ENCODE measurements around the gene VWF. TPM values are rescaled to one million over a fixed set of nuclear protein-coding genes. Genes with fewer than 3 reads are reported as not detected.

The VWF gene
- total and polyA plus RNA-seq, 2 donors (not counting 1 experiment from before 2014, with no cell fraction given), result not detected

DNA sequence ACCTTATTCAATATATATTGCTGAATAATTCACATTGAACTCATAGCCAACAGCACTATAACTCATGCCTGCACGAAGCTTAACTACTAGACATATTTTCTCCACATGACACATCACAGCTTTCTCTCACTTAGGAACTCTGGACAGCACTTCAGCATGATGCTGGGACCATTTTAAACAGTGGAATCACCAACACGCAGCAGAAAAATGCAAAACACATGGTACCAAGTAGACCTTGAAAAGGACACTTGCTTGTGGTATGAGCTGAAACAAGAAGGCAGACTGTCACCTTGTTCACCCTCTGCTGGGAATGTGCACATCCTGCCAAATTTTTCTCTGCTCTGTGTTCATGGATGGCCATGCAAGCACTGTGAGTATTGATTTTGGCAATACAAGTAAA, 40.9 kb upstream of the VWF start:
- no peak for DNase-seq
- Histone ChIP-seq H3K9me3 (ENCODE audit: control extremely low read depth in 1 of 3, control insufficient read depth in 2 of 3, insufficient read depth in 1 of 3, low read length in 2 of 3) (peaks cover 0 to 7% (median 0%) of the 10 kb centered on the region in 3 donors), H3K36me3 (replicated peaks in 1 of 2; ENCODE audit: control extremely low read depth in 1 of 2, control insufficient read depth in 1 of 2, extremely low read depth in 1 of 2, insufficient read depth in 2 of 2, low read length in 1 of 2) (no peaks in the 10 kb centered on the region), H3K9ac (ENCODE audit: low read length) (no peak overlapping the region), H3K4me3 (ENCODE audit: control extremely low read depth in 1 of 5, extremely low read depth in 1 of 5, insufficient read depth in 1 of 5, low read depth in 2 of 5, low read length in 4 of 5) (no peak overlapping the region), H4K20me1 (ENCODE audit: control insufficient read depth, insufficient read depth, low read length, poor library complexity, severe bottlenecking) (no peaks in the 10 kb centered on the region), H3K4me1 (ENCODE audit: control insufficient read depth in 2 of 2, insufficient read depth in 2 of 2, low read length in 2 of 2) (peaks cover 15 to 17% of the 10 kb centered on the region in 2 donors), H3K27me3 (replicated peaks in 1 of 4; ENCODE audit: control extremely low read depth in 1 of 4, control insufficient read depth in 3 of 4, insufficient read depth in 4 of 4, low read length in 3 of 4) (no peaks in the 10 kb centered on the region), H2AFZ (ENCODE audit: insufficient read depth, low read depth, low read length, poor library complexity, severe bottlenecking) (no peak overlapping the region), H3K27ac (ENCODE audit: low read length in 2 of 2) (no peak overlapping the region), H3K4me2 (replicated peaks; ENCODE audit: low read depth, low read length, poor library complexity, severe bottlenecking) (no peak overlapping the region), H3K79me2 (ENCODE audit: control insufficient read depth, insufficient read depth, low read length) (no peaks in the 10 kb centered on the region)
- CTCF ChIA-PET, result no interaction called here
- Mint-ChIP-seq H3K27ac (no peak overlapping the region), H3K27me3 (peaks cover 7% of the 10 kb centered on the region), H3K4me3 (no peak overlapping the region), H3K9me3 (ENCODE audit: insufficient read depth) (no peaks in the 10 kb centered on the region), H3K4me1 (peaks cover 16% of the 10 kb centered on the region)
- WGBS (ENCODE audit: insufficient coverage), result 76% methylated on average over 2 of the region's 2 CpGs
- ATAC-seq (ENCODE audit: low read depth), result no peak
- no peak for TF ChIP-seq EZH2 (IDR thresholded peaks at IDR 0.05; ENCODE audit: borderline replicate concordance, insufficient read depth, low read depth, low read length, poor library complexity, severe bottlenecking)
- TF ChIP-seq, protein P1, sequence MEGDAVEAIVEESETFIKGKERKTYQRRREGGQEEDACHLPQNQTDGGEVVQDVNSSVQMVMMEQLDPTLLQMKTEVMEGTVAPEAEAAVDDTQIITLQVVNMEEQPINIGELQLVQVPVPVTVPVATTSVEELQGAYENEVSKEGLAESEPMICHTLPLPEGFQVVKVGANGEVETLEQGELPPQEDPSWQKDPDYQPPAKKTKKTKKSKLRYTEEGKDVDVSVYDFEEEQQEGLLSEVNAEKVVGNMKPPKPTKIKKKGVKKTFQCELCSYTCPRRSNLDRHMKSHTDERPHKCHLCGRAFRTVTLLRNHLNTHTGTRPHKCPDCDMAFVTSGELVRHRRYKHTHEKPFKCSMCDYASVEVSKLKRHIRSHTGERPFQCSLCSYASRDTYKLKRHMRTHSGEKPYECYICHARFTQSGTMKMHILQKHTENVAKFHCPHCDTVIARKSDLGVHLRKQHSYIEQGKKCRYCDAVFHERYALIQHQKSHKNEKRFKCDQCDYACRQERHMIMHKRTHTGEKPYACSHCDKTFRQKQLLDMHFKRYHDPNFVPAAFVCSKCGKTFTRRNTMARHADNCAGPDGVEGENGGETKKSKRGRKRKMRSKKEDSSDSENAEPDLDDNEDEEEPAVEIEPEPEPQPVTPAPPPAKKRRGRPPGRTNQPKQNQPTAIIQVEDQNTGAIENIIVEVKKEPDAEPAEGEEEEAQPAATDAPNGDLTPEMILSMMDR (IDR thresholded peaks at IDR 0.05), result no peak
- intact Hi-C loops (cut with micrococcal nuclease), result no loop called here
- POLR2A ChIA-PET, result no interaction called here

DNA sequence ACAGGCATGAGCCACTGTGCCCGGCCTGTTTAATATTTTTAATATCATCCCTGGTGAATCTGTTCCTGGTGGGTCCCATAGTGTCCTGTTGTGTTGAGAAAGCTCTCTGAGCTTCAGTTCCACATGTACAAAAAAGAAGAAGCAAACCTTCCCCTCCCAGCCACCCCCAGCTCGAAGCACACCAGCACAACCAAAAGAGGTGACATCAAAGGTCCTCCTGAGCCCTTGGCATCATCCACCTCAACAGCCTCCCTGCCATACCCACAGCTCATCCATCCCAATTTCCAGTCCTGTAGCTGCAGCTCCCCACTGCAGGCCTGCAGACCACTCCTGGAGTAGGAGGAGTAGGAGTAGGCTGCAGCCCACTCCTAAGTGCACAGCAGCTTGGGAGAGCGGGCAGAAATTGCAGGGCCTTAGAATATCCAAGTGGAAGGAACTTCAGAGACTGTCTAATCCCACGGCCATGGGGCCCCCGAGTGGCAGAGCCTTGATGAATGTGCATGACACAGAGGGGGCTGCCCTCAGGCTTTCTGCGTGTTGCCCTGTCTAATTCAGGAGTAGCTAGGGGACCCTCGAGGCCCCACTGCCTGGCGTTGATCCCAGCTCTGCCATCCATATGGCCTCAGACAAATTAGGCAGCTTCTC, 39.1 kb upstream of the VWF start:
- no peaks in the 10 kb centered on the region for H3K79me2 ChIP-seq (ENCODE audit: control insufficient read depth, insufficient read depth, low read length)
- 89% methylated on average over 8 of the region's 8 CpGs for WGBS (ENCODE audit: insufficient coverage)
- no peak overlapping the region for H3K4me2 ChIP-seq (replicated peaks; ENCODE audit: low read depth, low read length, poor library complexity, severe bottlenecking)
- POLR2A ChIA-PET, result no interaction called here
- peaks cover 0 to 7% (median 0%) of the 10 kb centered on the region in 3 donors for H3K9me3 ChIP-seq (ENCODE audit: control extremely low read depth in 1 of 3, control insufficient read depth in 2 of 3, insufficient read depth in 1 of 3, low read length in 2 of 3)
- no peaks in the 10 kb centered on the region for H4K20me1 ChIP-seq (ENCODE audit: control insufficient read depth, insufficient read depth, low read length, poor library complexity, severe bottlenecking)
- Mint-ChIP-seq H3K4me1 (peaks cover 15% of the 10 kb centered on the region), H3K27ac (no peak overlapping the region), H3K27me3 (peaks cover 17% of the 10 kb centered on the region), H3K9me3 (ENCODE audit: insufficient read depth) (no peaks in the 10 kb centered on the region), H3K4me3 (no peak overlapping the region)
- no peak overlapping the region for H3K4me3 ChIP-seq (ENCODE audit: control extremely low read depth in 1 of 5, extremely low read depth in 1 of 5, insufficient read depth in 1 of 5, low read depth in 2 of 5, low read length in 4 of 5)
- H3K27me3 ChIP-seq (replicated peaks in 1 of 4; ENCODE audit: control extremely low read depth in 1 of 4, control insufficient read depth in 3 of 4, insufficient read depth in 4 of 4, low read length in 3 of 4), result no peaks in the 10 kb centered on the region
- no peak overlapping the region for H3K9ac ChIP-seq (ENCODE audit: low read length)
- DNase-seq (no peak), ATAC-seq (ENCODE audit: low read depth) (no peak)
- CTCF ChIA-PET, result no interaction called here
- intact Hi-C loops (cut with micrococcal nuclease), result no loop called here
- H3K4me1 ChIP-seq (ENCODE audit: control insufficient read depth in 2 of 2, insufficient read depth in 2 of 2, low read length in 2 of 2), result peaks cover 15 to 17% of the 10 kb centered on the region in 2 donors
- TF ChIP-seq, protein P1 (IDR thresholded peaks at IDR 0.05), result no peak
- no peak for TF ChIP-seq EZH2 (IDR thresholded peaks at IDR 0.05; ENCODE audit: borderline replicate concordance, insufficient read depth, low read depth, low read length, poor library complexity, severe bottlenecking)
- H2AFZ ChIP-seq (ENCODE audit: insufficient read depth, low read depth, low read length, poor library complexity, severe bottlenecking), result no peak overlapping the region
- H3K36me3 ChIP-seq (replicated peaks in 1 of 2; ENCODE audit: control extremely low read depth in 1 of 2, control insufficient read depth in 1 of 2, extremely low read depth in 1 of 2, insufficient read depth in 2 of 2, low read length in 1 of 2), result no peaks in the 10 kb centered on the region
- no peak overlapping the region for H3K27ac ChIP-seq (ENCODE audit: low read length in 2 of 2)
